Esophagus muscularis mucosa (tissue), 4 donors: ENCODE data around the gene SPOCK1. TPM values are rescaled to one million over a fixed set of nuclear protein-coding genes. Genes with fewer than 3 reads are reported as not detected.

ENCODE experiments used
- DNase-seq: peaks from one replicate; pipeline ENCODE4 v3.0.0-alpha.2; 2017; ENCODE audit errors: extremely low spot score
- H3K27ac ChIP-seq, 4 donors: fragments of 200-600 bp; sonication (generic); replicated peaks in 1 of 4; 1 replicate in 3 of 4; 2 replicates in 1 of 4; pipeline ENCODE4 v1.5.1; 2016 to 2019; ENCODE audit warnings: mild to moderate bottlenecking in 1 of 4
- H3K27me3 ChIP-seq, 4 donors: fragments of 200-600 bp; sonication (generic); one replicate each; pipeline versions ENCODE4 v1.5.1 to v1.6.0; 2016 to 2019
- H3K36me3 ChIP-seq, 4 donors: fragments of 200-600 bp; sonication (generic); one replicate each; pipeline ENCODE4 v1.5.1; 2016 to 2019
- H3K4me1 ChIP-seq, 4 donors: fragments of 200-600 bp; sonication (generic); one replicate each; pipeline ENCODE4 v1.5.1; 2016 to 2019
- H3K4me3 ChIP-seq, 4 donors: fragments of 200-600 bp; sonication (generic); 1 replicate in 2 of 4; 2 replicates in 2 of 4; pipeline ENCODE4 v1.5.1; 2016 to 2019; ENCODE audit warnings: mild to moderate bottlenecking in 4 of 4, moderate library complexity in 1 of 4
- H3K9me3 ChIP-seq, 4 donors: fragments of 200-600 bp; sonication (generic); 1 replicate in 3 of 4; 2 replicates in 1 of 4; pipeline ENCODE4 v1.5.1; 2016 to 2019
- EP300 ChIP-seq: sonication (generic); formaldehyde crosslinking; IDR thresholded peaks from one replicate; pipeline ENCODE4 v1.6.1; 2017; ENCODE audit warnings: antibody characterized with exemption
- POLR2A ChIP-seq: fragments of 450-650 bp; IDR thresholded peaks from one replicate; pipeline ENCODE4 v1.6.1; 2017; ENCODE audit warnings: antibody characterized with exemption, moderate library complexity, mild to moderate bottlenecking, low read depth
- POLR2AphosphoS5 ChIP-seq, 2 donors: sonication (generic); formaldehyde crosslinking; IDR thresholded peaks; one replicate each; pipeline ENCODE4 v1.6.1; 2017; ENCODE audit warnings: antibody characterized with exemption in 2 of 2
- WGBS: methylation state at CpG from one replicate; pipeline ENCODE4 v1.1.5; 2018; 5-methylcytosine and 5-hydroxymethylcytosine counted together
- intact Hi-C: fragments of 100-400 bp; cut with DNase I; formaldehyde crosslinking; loops from one replicate; pipeline ENCODE4 v1.15.1; 2023
- total RNA-seq, 4 donors: library from RNA; depleted of rRNA; stranded (reverse); fragments of >200 nt; gene quantifications; one replicate each; pipeline versions ENCODE4 v1.1.0 to v1.2.1, GENCODE V29; 2016
- TF ChIP-seq, protein P1 (sequence below), 3 experiments: fragments of 200-600 bp in 2 of 3; fragments of 450-650 bp in 1 of 3; sonication (generic) in 2 of 3; IDR thresholded peaks; one replicate each; pipeline ENCODE4 v1.5.1; 2017 to 2019; ENCODE audit warnings: antibody characterized with exemption in 3 of 3, mild to moderate bottlenecking in 2 of 3, moderate library complexity in 1 of 3

The SPOCK1 gene
- total RNA-seq, 4 donors from 2014 or later: 39.0 to 52.4 (median 45.6) TPM

GRCh38 chr5:137399911-137400310 is 99.2 kb downstream of the SPOCK1 start:
- H3K36me3 ChIP-seq: no peaks in the 10 kb centered on the region
- intact Hi-C loops: no loop called here
- H3K27me3 ChIP-seq: no peaks in the 10 kb centered on the region
- H3K27ac ChIP-seq: no peak overlapping the region
- H3K4me3 ChIP-seq: no peak overlapping the region
- no peaks in the 10 kb centered on the region for H3K9me3 ChIP-seq
- TF ChIP-seq POLR2AphosphoS5 (IDR thresholded peaks at IDR 0.05): no peak
- TF ChIP-seq, protein P1, sequence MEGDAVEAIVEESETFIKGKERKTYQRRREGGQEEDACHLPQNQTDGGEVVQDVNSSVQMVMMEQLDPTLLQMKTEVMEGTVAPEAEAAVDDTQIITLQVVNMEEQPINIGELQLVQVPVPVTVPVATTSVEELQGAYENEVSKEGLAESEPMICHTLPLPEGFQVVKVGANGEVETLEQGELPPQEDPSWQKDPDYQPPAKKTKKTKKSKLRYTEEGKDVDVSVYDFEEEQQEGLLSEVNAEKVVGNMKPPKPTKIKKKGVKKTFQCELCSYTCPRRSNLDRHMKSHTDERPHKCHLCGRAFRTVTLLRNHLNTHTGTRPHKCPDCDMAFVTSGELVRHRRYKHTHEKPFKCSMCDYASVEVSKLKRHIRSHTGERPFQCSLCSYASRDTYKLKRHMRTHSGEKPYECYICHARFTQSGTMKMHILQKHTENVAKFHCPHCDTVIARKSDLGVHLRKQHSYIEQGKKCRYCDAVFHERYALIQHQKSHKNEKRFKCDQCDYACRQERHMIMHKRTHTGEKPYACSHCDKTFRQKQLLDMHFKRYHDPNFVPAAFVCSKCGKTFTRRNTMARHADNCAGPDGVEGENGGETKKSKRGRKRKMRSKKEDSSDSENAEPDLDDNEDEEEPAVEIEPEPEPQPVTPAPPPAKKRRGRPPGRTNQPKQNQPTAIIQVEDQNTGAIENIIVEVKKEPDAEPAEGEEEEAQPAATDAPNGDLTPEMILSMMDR (IDR thresholded peaks at IDR 0.05): no peak
- TF ChIP-seq EP300: no peak
- TF ChIP-seq POLR2A: no peak
- peaks cover 0 to 10% (median 9%) of the 10 kb centered on the region in 4 donors for H3K4me1 ChIP-seq
- WGBS: 84% methylated on average over 3 of the region's 3 CpGs
- DNase-seq: no peak

GRCh38 chr5:137398751-137399150 is 100.4 kb downstream of the SPOCK1 start:
- intact Hi-C loops: no loop called here
- Histone ChIP-seq H3K9me3 (no peaks in the 10 kb centered on the region), H3K27ac (no peak overlapping the region), H3K27me3 (no peaks in the 10 kb centered on the region), H3K4me1 (peaks cover 0 to 11% (median 9%) of the 10 kb centered on the region in 4 donors), H3K36me3 (no peaks in the 10 kb centered on the region), H3K4me3 (no peak overlapping the region)
- 82% methylated on average over 3 of the region's 3 CpGs for WGBS
- TF ChIP-seq EP300: no peak
- TF ChIP-seq POLR2AphosphoS5 (IDR thresholded peaks at IDR 0.05): no peak
- no peak for TF ChIP-seq POLR2A
- TF ChIP-seq, protein P1 (IDR thresholded peaks at IDR 0.05): no peak
- DNase-seq: no peak

DNA sequence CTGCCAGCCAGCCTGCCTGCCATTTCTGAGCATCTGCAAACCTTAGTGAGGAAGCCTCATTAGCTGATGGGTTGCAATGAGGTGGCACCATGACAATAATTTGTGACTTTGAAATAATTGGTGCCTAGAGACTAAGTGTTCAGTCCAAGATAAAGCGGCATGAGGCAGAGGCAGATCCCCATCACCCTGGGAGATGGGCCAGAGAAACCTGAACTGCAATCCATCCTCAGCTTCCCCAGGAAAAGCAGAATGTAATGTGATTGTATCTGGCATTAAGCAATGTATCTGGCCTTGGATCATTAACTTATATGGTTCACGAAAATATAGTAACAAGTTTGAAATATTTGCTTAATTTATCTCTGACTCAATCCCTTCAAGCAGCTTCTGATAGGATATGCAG is 101.0 kb downstream of the SPOCK1 start:
- no peak for DNase-seq
- intact Hi-C loops: no loop called here
- Histone ChIP-seq H3K4me3 (no peak overlapping the region), H3K27me3 (no peaks in the 10 kb centered on the region), H3K9me3 (no peaks in the 10 kb centered on the region), H3K27ac (no peak overlapping the region), H3K36me3 (no peaks in the 10 kb centered on the region), H3K4me1 (peaks cover 0 to 11% (median 9%) of the 10 kb centered on the region in 4 donors)
- TF ChIP-seq, protein P1 (IDR thresholded peaks at IDR 0.05): no peak
- TF ChIP-seq POLR2AphosphoS5 (IDR thresholded peaks at IDR 0.05) (no peak), EP300 (no peak), POLR2A (no peak)
- WGBS: 82% methylated on average over 2 of the region's 2 CpGs

- 69% methylated on average over 4 of the region's 4 CpGs for WGBS
- TF ChIP-seq, protein P1 (IDR thresholded peaks at IDR 0.05): no peak
- no peak for TF ChIP-seq EP300
- no peak for TF ChIP-seq POLR2A
- no peak for TF ChIP-seq POLR2AphosphoS5 (IDR thresholded peaks at IDR 0.05)
- Histone ChIP-seq H3K27me3 (no peaks in the 10 kb centered on the region), H3K27ac (no peak overlapping the region), H3K9me3 (no peaks in the 10 kb centered on the region), H3K4me3 (no peak overlapping the region), H3K36me3 (no peaks in the 10 kb centered on the region), H3K4me1 (peaks cover 0 to 11% (median 9%) of the 10 kb centered on the region in 4 donors)
- intact Hi-C loops: no loop called here
- DNase-seq: no peak
Observed at GRCh38 chr5:137395011-137395755, 103.9 kb downstream of the SPOCK1 start.

DNA sequence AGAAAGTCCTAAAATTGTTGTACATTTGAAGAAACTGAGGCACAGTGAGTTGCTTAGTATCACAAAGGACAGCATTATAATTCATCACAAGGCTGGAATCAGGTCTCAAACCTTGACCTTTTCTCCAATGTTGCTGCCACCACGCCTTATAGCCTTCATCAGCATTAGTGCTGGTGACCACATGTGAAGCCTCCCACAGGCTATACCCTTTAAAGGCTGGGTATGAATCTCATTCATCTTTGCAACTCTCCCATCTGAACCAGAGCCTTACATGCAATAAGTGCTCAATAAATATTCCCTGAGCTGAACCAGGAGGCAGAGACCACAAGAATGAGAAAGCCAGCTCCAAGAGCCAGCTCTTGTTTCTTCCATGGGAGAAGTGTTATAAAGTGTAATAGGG is 104.7 kb downstream of the SPOCK1 start:
- Histone ChIP-seq H3K27me3 (no peaks in the 10 kb centered on the region), H3K27ac (no peak overlapping the region), H3K9me3 (no peaks in the 10 kb centered on the region), H3K4me1 (peaks cover 0 to 11% (median 9%) of the 10 kb centered on the region in 4 donors), H3K36me3 (no peaks in the 10 kb centered on the region), H3K4me3 (no peak overlapping the region)
- intact Hi-C loops: no loop called here
- DNase-seq: no peak
- WGBS: 81% methylated on average over 1 of the region's 1 CpG
- TF ChIP-seq, protein P1 (IDR thresholded peaks at IDR 0.05): no peak
- TF ChIP-seq EP300 (no peak), POLR2A (no peak), POLR2AphosphoS5 (IDR thresholded peaks at IDR 0.05) (no peak)
